Epithelial cell of esophagus (primary cell): ENCODE data around the gene ZNF804A.

ENCODE experiments used
- DNase-seq: peaks from one replicate; pipeline ENCODE4 v3.0.0; 2010; ENCODE audit warnings: low read depth
- H3K4me3 ChIP-seq: 2 replicates; pipeline ENCODE4 v1.5.1; 2011; ENCODE audit warnings: mild to moderate bottlenecking, low read length, control low read depth
- TF ChIP-seq, protein P1 (sequence below): IDR thresholded peaks from 2 replicates; pipeline ENCODE4 v1.5.1; 2011; ENCODE audit warnings: low read depth, mild to moderate bottlenecking, low read length, control low read depth, inconsistent platforms; ENCODE audit not compliant: insufficient read depth; ENCODE audit errors: missing control alignments

ZNF804A gene

GRCh38 chr2:184780944-184781343, 182.6 kb downstream of the ZNF804A start:
- no peak overlapping the region for H3K4me3 ChIP-seq
- TF ChIP-seq, protein P1, sequence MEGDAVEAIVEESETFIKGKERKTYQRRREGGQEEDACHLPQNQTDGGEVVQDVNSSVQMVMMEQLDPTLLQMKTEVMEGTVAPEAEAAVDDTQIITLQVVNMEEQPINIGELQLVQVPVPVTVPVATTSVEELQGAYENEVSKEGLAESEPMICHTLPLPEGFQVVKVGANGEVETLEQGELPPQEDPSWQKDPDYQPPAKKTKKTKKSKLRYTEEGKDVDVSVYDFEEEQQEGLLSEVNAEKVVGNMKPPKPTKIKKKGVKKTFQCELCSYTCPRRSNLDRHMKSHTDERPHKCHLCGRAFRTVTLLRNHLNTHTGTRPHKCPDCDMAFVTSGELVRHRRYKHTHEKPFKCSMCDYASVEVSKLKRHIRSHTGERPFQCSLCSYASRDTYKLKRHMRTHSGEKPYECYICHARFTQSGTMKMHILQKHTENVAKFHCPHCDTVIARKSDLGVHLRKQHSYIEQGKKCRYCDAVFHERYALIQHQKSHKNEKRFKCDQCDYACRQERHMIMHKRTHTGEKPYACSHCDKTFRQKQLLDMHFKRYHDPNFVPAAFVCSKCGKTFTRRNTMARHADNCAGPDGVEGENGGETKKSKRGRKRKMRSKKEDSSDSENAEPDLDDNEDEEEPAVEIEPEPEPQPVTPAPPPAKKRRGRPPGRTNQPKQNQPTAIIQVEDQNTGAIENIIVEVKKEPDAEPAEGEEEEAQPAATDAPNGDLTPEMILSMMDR: no peak
- no peak for DNase-seq

- TF ChIP-seq, protein P1: no peak
- DNase-seq: no peak
- no peak overlapping the region for H3K4me3 ChIP-seq
These were observed 185.2 kb downstream of the ZNF804A start for GRCh38 chr2:184783576-184783975.

- DNase-seq: no peak
- TF ChIP-seq, protein P1: no peak
These were observed 194.8 kb downstream of the ZNF804A start for GRCh38 chr2:184793176-184793575.

DNA sequence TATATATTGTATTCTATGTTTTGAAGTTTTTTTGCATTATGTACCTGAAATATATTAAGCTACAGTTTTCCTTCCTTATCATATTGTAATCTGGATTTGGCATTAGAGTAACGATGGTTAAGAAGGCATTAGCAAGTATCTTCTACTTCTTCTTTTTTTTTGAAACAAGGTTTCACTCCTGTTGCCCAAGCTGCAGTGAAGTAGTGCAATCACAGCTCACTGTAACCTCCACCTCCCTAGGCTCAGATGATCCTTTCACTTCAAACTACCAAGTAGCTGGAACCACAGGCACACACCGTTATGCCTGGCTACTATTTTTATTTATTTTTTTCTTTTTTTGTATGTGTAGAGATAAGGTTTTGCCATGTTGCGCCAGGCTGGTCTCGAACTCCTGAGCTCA, 201.1 kb downstream of the ZNF804A start:
- H3K4me3 ChIP-seq: no peak overlapping the region
- TF ChIP-seq, protein P1: no peak
- no peak for DNase-seq

More at GRCh38 chr2:184793176-184793575, 194.8 kb downstream of the ZNF804A start:
- H3K4me3 ChIP-seq: no peak overlapping the region

- no peak for DNase-seq
- H3K4me3 ChIP-seq: no peak overlapping the region
- TF ChIP-seq, protein P1: no peak
These were observed 216.1 kb downstream of the ZNF804A start for GRCh38 chr2:184814421-184814820.

- TF ChIP-seq, protein P1: no peak
- H3K4me3 ChIP-seq: no peak overlapping the region
- no peak for DNase-seq
These were observed 217.5 kb downstream of the ZNF804A start for GRCh38 chr2:184815824-184816223.

DNA sequence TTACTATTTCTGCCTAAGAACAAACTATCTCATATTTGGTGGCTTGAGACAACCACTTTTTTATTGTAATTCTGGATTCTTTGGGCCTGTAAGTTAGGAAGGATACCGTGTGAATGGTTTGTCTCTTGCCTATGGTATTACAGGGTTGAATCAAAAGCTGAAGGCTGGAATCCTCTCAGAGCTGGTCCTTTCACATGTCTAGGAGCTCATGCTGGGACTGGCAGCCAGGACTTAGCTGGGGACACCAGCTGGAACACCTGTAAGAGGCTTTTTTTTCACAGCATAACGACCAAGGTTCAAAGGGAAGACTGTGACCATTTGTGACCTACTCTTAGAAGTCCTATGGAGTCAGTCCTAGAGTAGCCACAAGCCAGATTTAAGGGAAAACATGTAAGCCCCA, 226.3 kb downstream of the ZNF804A start:
- TF ChIP-seq, protein P1: no peak
- no peak overlapping the region for H3K4me3 ChIP-seq

More for the DNA sequence above, 226.3 kb downstream of the ZNF804A start:
- DNase-seq: no peak
